Nephron progenitor cell (in vitro differentiated cells): ENCODE measurements around the gene TMEM117.

Source experiments
- DNase-seq: peaks from one replicate; pipeline ENCODE4 v3.0.0; 2021
- H3K27ac Mint-ChIP-seq: 2 replicates; pipeline ENCODE4 v1.8.0; 2021; ENCODE audit warnings: mild to moderate bottlenecking, moderate library complexity, mixed read lengths
- H3K27me3 Mint-ChIP-seq: 2 replicates; pipeline ENCODE4 v1.8.0; 2021; ENCODE audit warnings: mild to moderate bottlenecking, low read depth, mixed read lengths; ENCODE audit not compliant: poor library complexity
- H3K36me3 Mint-ChIP-seq: 2 replicates; pipeline ENCODE4 v1.8.0; 2021; ENCODE audit warnings: low read depth, mixed read lengths
- H3K4me1 Mint-ChIP-seq: 2 replicates; pipeline ENCODE4 v1.8.0; 2021; ENCODE audit warnings: mixed read lengths
- H3K4me3 Mint-ChIP-seq: 2 replicates; pipeline ENCODE4 v1.8.0; 2021; ENCODE audit warnings: mild to moderate bottlenecking, moderate library complexity, mixed read lengths
- H3K9me3 Mint-ChIP-seq: 2 replicates; pipeline ENCODE4 v1.8.0; 2021; ENCODE audit warnings: mild to moderate bottlenecking, moderate library complexity, mixed read lengths
- CTCF ChIP-seq: fragments of 200-600 bp; sonication (generic); IDR thresholded peaks from 2 replicates; pipeline ENCODE4 v1.5.0; 2021; ENCODE audit warnings: antibody characterized with exemption

TMEM117 gene

GRCh38 chr12:44114906-44115305, 279.0 kb downstream of the TMEM117 start:
- Mint-ChIP-seq H3K4me1 (no peaks in the 10 kb centered on the region), H3K27ac (no peak overlapping the region), H3K27me3 (no peaks in the 10 kb centered on the region), H3K36me3 (no peaks in the 10 kb centered on the region), H3K4me3 (no peak overlapping the region), H3K9me3 (peaks cover 4% of the 10 kb centered on the region)
- TF ChIP-seq CTCF, result no peak
- no peak for DNase-seq

- no peak overlapping the region for H3K4me3 Mint-ChIP-seq
- no peaks in the 10 kb centered on the region for H3K36me3 Mint-ChIP-seq
- TF ChIP-seq CTCF, result no peak
- no peak for DNase-seq
- no peaks in the 10 kb centered on the region for H3K27me3 Mint-ChIP-seq
- peaks cover 10% of the 10 kb centered on the region for H3K9me3 Mint-ChIP-seq
- no peaks in the 10 kb centered on the region for H3K4me1 Mint-ChIP-seq
- no peak overlapping the region for H3K27ac Mint-ChIP-seq
These were observed 281.5 kb downstream of the TMEM117 start for GRCh38 chr12:44117337-44117736.

- no peak for DNase-seq
- Mint-ChIP-seq H3K27me3 (no peaks in the 10 kb centered on the region), H3K27ac (no peak overlapping the region), H3K9me3 (peaks cover 25% of the 10 kb centered on the region), H3K4me3 (no peak overlapping the region), H3K36me3 (no peaks in the 10 kb centered on the region), H3K4me1 (no peaks in the 10 kb centered on the region)
- no peak for TF ChIP-seq CTCF
These were observed 283.1 kb downstream of the TMEM117 start for GRCh38 chr12:44118946-44119345.

- peaks cover 12% of the 10 kb centered on the region for H3K4me1 Mint-ChIP-seq
- DNase-seq, result no peak
These were observed 290.9 kb downstream of the TMEM117 start for GRCh38 chr12:44126806-44127205.

GRCh38 chr12:44127966-44128710, 292.3 kb downstream of the TMEM117 start:
- peaks cover 15% of the 10 kb centered on the region for H3K9me3 Mint-ChIP-seq
- no peak overlapping the region for H3K4me3 Mint-ChIP-seq
- TF ChIP-seq CTCF, result no peak
- peaks cover 12% of the 10 kb centered on the region for H3K4me1 Mint-ChIP-seq
- H3K27ac Mint-ChIP-seq, result peak overlapping the region; percentile 26
- H3K36me3 Mint-ChIP-seq, result no peaks in the 10 kb centered on the region
- no peak for DNase-seq
- H3K27me3 Mint-ChIP-seq, result peaks cover 2% of the 10 kb centered on the region

More at GRCh38 chr12:44126806-44127205, 290.9 kb downstream of the TMEM117 start:
- Mint-ChIP-seq H3K36me3 (no peaks in the 10 kb centered on the region), H3K9me3 (peaks cover 23% of the 10 kb centered on the region), H3K27ac (no peak overlapping the region), H3K4me3 (no peak overlapping the region), H3K27me3 (peaks cover 2% of the 10 kb centered on the region)
- no peak for TF ChIP-seq CTCF

GRCh38 chr12:44143175-44143574, 307.3 kb downstream of the TMEM117 start:
- H3K4me3 Mint-ChIP-seq, result no peak overlapping the region
- TF ChIP-seq CTCF, result no peak
- H3K36me3 Mint-ChIP-seq, result no peaks in the 10 kb centered on the region
- no peaks in the 10 kb centered on the region for H3K9me3 Mint-ChIP-seq
- no peaks in the 10 kb centered on the region for H3K4me1 Mint-ChIP-seq
- H3K27ac Mint-ChIP-seq, result no peak overlapping the region
- no peak for DNase-seq
- H3K27me3 Mint-ChIP-seq, result no peaks in the 10 kb centered on the region
